ENCODE data around the gene BRAT1.

DNA sequence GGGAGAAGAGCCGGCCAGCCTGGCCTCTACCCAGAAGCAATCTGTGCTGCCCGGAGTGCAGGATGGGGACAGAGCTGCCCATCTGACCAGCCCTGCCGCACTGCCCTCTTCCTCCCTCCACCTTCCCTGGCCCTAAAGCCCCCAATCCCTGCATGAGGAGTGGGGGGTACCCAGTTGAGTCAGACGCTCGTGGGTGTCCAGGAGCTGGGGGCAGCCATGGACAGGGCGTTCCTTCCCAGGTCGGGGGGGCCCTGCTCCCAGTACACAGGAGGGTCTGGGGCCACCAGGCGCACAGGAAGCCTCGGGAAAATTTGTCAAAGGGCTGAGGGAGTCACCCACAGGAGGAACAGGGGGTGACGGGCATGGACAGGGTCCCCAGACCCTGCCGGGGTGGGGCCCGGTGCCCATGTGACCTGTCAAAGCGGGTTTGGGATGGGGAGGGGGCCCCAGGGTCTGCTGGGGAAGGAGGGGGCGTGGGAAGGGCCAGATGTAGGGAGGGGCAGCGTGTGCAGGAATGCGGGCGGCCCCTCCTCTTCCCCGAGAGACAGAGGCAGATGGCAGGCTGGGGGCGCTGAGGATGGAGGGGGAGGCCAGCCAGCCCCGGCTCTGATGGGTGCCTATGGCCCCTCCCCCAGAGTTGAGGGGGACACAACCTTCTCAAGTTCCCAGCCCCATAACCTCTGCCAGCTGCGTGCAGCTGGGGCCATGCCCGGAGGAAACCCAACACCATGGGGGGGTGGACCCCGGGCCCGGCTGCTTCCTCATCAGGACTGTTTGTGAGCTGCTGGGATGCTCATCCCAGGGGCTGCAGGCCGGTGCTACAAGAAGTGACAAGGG, 57.6 kb downstream of the BRAT1 start:
- TF ChIP-seq EZH2phosphoT487 (IDR thresholded peaks at IDR 0.05; ENCODE audit: unreplicated experiment), result no peak
- TF ChIP-seq EZH2 (IDR thresholded peaks at IDR 0.05; ENCODE audit: low read depth, unreplicated experiment), result no peak
- TF ChIP-seq, protein P1, sequence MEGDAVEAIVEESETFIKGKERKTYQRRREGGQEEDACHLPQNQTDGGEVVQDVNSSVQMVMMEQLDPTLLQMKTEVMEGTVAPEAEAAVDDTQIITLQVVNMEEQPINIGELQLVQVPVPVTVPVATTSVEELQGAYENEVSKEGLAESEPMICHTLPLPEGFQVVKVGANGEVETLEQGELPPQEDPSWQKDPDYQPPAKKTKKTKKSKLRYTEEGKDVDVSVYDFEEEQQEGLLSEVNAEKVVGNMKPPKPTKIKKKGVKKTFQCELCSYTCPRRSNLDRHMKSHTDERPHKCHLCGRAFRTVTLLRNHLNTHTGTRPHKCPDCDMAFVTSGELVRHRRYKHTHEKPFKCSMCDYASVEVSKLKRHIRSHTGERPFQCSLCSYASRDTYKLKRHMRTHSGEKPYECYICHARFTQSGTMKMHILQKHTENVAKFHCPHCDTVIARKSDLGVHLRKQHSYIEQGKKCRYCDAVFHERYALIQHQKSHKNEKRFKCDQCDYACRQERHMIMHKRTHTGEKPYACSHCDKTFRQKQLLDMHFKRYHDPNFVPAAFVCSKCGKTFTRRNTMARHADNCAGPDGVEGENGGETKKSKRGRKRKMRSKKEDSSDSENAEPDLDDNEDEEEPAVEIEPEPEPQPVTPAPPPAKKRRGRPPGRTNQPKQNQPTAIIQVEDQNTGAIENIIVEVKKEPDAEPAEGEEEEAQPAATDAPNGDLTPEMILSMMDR (conservative IDR thresholded peaks at IDR 0.05; ENCODE audit: low read depth in 2 of 2), result no peak
- TF ChIP-seq POLR2AphosphoS5 (IDR thresholded peaks at IDR 0.05; ENCODE audit: low read depth), result no peak
- TF ChIP-seq CREB1 (CRISPR knock-in tag; IDR thresholded peaks at IDR 0.05; ENCODE audit: low read depth), result no peak
- TF ChIP-seq, protein P2, sequence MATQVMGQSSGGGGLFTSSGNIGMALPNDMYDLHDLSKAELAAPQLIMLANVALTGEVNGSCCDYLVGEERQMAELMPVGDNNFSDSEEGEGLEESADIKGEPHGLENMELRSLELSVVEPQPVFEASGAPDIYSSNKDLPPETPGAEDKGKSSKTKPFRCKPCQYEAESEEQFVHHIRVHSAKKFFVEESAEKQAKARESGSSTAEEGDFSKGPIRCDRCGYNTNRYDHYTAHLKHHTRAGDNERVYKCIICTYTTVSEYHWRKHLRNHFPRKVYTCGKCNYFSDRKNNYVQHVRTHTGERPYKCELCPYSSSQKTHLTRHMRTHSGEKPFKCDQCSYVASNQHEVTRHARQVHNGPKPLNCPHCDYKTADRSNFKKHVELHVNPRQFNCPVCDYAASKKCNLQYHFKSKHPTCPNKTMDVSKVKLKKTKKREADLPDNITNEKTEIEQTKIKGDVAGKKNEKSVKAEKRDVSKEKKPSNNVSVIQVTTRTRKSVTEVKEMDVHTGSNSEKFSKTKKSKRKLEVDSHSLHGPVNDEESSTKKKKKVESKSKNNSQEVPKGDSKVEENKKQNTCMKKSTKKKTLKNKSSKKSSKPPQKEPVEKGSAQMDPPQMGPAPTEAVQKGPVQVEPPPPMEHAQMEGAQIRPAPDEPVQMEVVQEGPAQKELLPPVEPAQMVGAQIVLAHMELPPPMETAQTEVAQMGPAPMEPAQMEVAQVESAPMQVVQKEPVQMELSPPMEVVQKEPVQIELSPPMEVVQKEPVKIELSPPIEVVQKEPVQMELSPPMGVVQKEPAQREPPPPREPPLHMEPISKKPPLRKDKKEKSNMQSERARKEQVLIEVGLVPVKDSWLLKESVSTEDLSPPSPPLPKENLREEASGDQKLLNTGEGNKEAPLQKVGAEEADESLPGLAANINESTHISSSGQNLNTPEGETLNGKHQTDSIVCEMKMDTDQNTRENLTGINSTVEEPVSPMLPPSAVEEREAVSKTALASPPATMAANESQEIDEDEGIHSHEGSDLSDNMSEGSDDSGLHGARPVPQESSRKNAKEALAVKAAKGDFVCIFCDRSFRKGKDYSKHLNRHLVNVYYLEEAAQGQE (IDR thresholded peaks at IDR 0.05; ENCODE audit: unreplicated experiment), result no peak
- no peak for TF ChIP-seq STAT1 (IDR thresholded peaks at IDR 0.05; ENCODE audit: unreplicated experiment)
- no peak for TF ChIP-seq JUNB (IDR thresholded peaks at IDR 0.05; ENCODE audit: unreplicated experiment)
